ENCODE data around the gene FBXO3. TPM values are rescaled to one million over a fixed set of nuclear protein-coding genes. Genes with fewer than 3 reads are reported as not detected.
A peak's percentile ranks its signal among the peaks of the same experiment; 100 is the strongest.

The FBXO3 gene
- total RNA-seq, 1 experiment from 2014 or later, result 32.9 TPM

- peaks cover 31% of the 10 kb centered on the region for H4K20me1 ChIP-seq (ENCODE audit: insufficient read depth)
- no peaks in the 10 kb centered on the region for H3K27me3 ChIP-seq (ENCODE audit: insufficient read depth, low read depth)
- peaks cover 38% of the 10 kb centered on the region; the same call in 1 of the 2 replicates for H3F3A ChIP-seq (ENCODE audit: insufficient read depth, low read depth)
- H3K27ac ChIP-seq, result peak overlapping the region; percentile 67
- POLR2A ChIA-PET (ENCODE audit: unreplicated experiment), result interaction anchor here (0.6 to 0.8 kb wide), 2 partner anchors 31 to 32 kb away, joined by 7 to 8 read pairs; no protein-coding TSS in a partner anchor
- H3K4me1 ChIP-seq (replicated peaks; ENCODE audit: insufficient read depth), result peaks cover 38% of the 10 kb centered on the region
- no peaks in the 10 kb centered on the region for H3K9me2 ChIP-seq (ENCODE audit: insufficient read depth)
- TSS peak; percentile 91 for BruUV-seq (replicated peaks)
- H3K79me2 ChIP-seq (ENCODE audit: low read depth), result peaks cover 80% of the 10 kb centered on the region
- no peak for TF ChIP-seq EZH2 (IDR thresholded peaks at IDR 0.05; ENCODE audit: low read depth)
- TF ChIP-seq, protein P1, sequence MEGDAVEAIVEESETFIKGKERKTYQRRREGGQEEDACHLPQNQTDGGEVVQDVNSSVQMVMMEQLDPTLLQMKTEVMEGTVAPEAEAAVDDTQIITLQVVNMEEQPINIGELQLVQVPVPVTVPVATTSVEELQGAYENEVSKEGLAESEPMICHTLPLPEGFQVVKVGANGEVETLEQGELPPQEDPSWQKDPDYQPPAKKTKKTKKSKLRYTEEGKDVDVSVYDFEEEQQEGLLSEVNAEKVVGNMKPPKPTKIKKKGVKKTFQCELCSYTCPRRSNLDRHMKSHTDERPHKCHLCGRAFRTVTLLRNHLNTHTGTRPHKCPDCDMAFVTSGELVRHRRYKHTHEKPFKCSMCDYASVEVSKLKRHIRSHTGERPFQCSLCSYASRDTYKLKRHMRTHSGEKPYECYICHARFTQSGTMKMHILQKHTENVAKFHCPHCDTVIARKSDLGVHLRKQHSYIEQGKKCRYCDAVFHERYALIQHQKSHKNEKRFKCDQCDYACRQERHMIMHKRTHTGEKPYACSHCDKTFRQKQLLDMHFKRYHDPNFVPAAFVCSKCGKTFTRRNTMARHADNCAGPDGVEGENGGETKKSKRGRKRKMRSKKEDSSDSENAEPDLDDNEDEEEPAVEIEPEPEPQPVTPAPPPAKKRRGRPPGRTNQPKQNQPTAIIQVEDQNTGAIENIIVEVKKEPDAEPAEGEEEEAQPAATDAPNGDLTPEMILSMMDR (conservative IDR thresholded peaks at IDR 0.05), result no peak
- no peak overlapping the region for H3K4me3 ChIP-seq
- peaks cover 38% of the 10 kb centered on the region for H3K36me3 ChIP-seq (ENCODE audit: low read depth)
- peak overlapping the region; percentile 27 for H3K4me2 ChIP-seq
- intact Hi-C loops (cut with micrococcal nuclease; ENCODE audit: unreplicated experiment), result loop anchor here (1.0 kb wide), 2 partner anchors 12 to 32 kb away; no protein-coding TSS in a partner anchor
- DNase-seq, result peak; percentile 70 to 73
- no peak overlapping the region for H2AFZ ChIP-seq
- CTCF ChIA-PET, result interaction anchor here (0.6 to 1.2 kb wide), 2 partner anchors 12 to 20 kb away, joined by 3 to 4 read pairs; no protein-coding TSS in a partner anchor
- H3K9me3 ChIP-seq (ENCODE audit: insufficient read depth, low read depth), result no peaks in the 10 kb centered on the region
Observed at GRCh38 chr11:33722590-33723234, 51.6 kb downstream of the FBXO3 start.

DNA sequence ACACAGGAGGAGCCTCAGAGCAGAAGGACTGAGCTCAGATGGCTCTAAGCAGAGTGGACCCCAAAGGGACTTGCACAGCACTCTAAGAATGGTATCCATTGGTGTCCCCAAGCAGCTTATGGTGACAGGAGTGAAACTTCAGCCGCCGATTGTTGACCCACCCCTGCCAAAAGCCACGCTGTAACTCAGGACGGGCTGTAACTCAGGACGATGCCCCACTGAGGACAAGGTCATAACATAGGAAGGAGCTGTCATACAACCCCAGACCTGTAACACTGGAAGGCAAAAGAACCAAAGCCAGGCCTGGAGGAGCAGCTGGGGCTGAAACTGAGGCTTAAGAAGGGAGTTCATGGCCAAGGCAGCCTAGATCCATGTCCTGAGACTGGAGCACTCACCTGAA lies 52.3 kb downstream of the FBXO3 start:
- Histone ChIP-seq H3K4me1 (replicated peaks; ENCODE audit: insufficient read depth) (peaks cover 38% of the 10 kb centered on the region), H3K9me2 (ENCODE audit: insufficient read depth) (no peaks in the 10 kb centered on the region), H3K4me3 (no peak overlapping the region), H3K79me2 (ENCODE audit: low read depth) (peaks cover 81% of the 10 kb centered on the region), H3K36me3 (ENCODE audit: low read depth) (peaks cover 45% of the 10 kb centered on the region), H3K27ac (peak overlapping the region; percentile 67), H3K4me2 (no peak overlapping the region; the same call in 1 of the 2 replicates), H4K20me1 (ENCODE audit: insufficient read depth) (peaks cover 36% of the 10 kb centered on the region), H2AFZ (no peak overlapping the region), H3K9me3 (ENCODE audit: insufficient read depth, low read depth) (no peaks in the 10 kb centered on the region), H3K27me3 (ENCODE audit: insufficient read depth, low read depth) (no peaks in the 10 kb centered on the region), H3F3A (ENCODE audit: insufficient read depth, low read depth) (peaks cover 45% of the 10 kb centered on the region; the same call in 1 of the 2 replicates)
- ChIA-PET CTCF (interaction anchor here (0.6 to 1.2 kb wide), 3 partner anchors 12 to 1587 kb away, joined by 3 to 13 read pairs (median 4); no protein-coding TSS in a partner anchor), POLR2A (ENCODE audit: unreplicated experiment) (interaction anchor here (0.8 kb wide), 1 partner anchor 30 kb away, joined by 8 read pairs; no protein-coding TSS in a partner anchor)
- BruUV-seq (replicated peaks), result TSS peak; percentile 7
- peak in 1 of 2 experiments; percentile 33 for DNase-seq
- no peak for TF ChIP-seq EZH2 (IDR thresholded peaks at IDR 0.05; ENCODE audit: low read depth)
- TF ChIP-seq, protein P1 (conservative IDR thresholded peaks at IDR 0.05), result no peak
- intact Hi-C loops (cut with micrococcal nuclease; ENCODE audit: unreplicated experiment), result no loop called here

GRCh38 chr11:33721426-33721825 lies 52.9 kb downstream of the FBXO3 start:
- BruUV-seq (replicated peaks), result no TSS peak
- peaks cover 38% of the 10 kb centered on the region for H3K4me1 ChIP-seq (replicated peaks; ENCODE audit: insufficient read depth)
- no peaks in the 10 kb centered on the region for H3K9me2 ChIP-seq (ENCODE audit: insufficient read depth)
- DNase-seq, result peak in 1 of 2 experiments; percentile 32
- POLR2A ChIA-PET (ENCODE audit: unreplicated experiment), result no interaction called here
- no peak overlapping the region for H3K4me2 ChIP-seq
- H3K27me3 ChIP-seq (ENCODE audit: insufficient read depth, low read depth), result no peaks in the 10 kb centered on the region
- CTCF ChIA-PET, result interaction anchor here (0.6 to 1.2 kb wide), 2 partner anchors 21 to 1586 kb away, joined by 3 to 13 read pairs; no protein-coding TSS in a partner anchor
- intact Hi-C loops (cut with micrococcal nuclease; ENCODE audit: unreplicated experiment), result no loop called here
- peaks cover 50% of the 10 kb centered on the region for H3K36me3 ChIP-seq (ENCODE audit: low read depth)
- no peaks in the 10 kb centered on the region for H3K9me3 ChIP-seq (ENCODE audit: insufficient read depth, low read depth)
- H3K79me2 ChIP-seq (ENCODE audit: low read depth), result peaks cover 76% of the 10 kb centered on the region
- H3K4me3 ChIP-seq, result no peak overlapping the region
- TF ChIP-seq EZH2 (IDR thresholded peaks at IDR 0.05; ENCODE audit: low read depth), result no peak
- TF ChIP-seq, protein P1 (conservative IDR thresholded peaks at IDR 0.05), result no peak
- H3F3A ChIP-seq (ENCODE audit: insufficient read depth, low read depth), result peaks cover 51% of the 10 kb centered on the region; the same call in 1 of the 2 replicates
- peaks cover 32% of the 10 kb centered on the region for H4K20me1 ChIP-seq (ENCODE audit: insufficient read depth)
- H3K27ac ChIP-seq, result no peak overlapping the region
- no peak overlapping the region for H2AFZ ChIP-seq
